HG02571 (cell line): ENCODE measurements around the gene AMFR.
"Not testable (repeated sequence)": the region's sequence is repeated elsewhere in the genome, so short reads cannot be mapped to it uniquely, and the experiment has no call there.

Experiments used
- ATAC-seq: cut with Tn5 transposase; IDR thresholded peaks from one replicate; pipeline ENCODE4 v1.9.1; 2021; ENCODE audit warnings: mild to moderate bottlenecking, moderate library complexity; ENCODE audit not compliant: unreplicated experiment

Gene AMFR

GRCh38 chr16:56396724-56397123 lies 28.6 kb downstream of the AMFR start:
- ATAC-seq, result not testable (repeated sequence)

GRCh38 chr16:56389554-56389953 lies 35.8 kb downstream of the AMFR start:
- ATAC-seq, result no peak

- ATAC-seq, result no peak
Observed at GRCh38 chr16:56388209-56388608, 37.1 kb downstream of the AMFR start.

GRCh38 chr16:56387396-56387795 lies 37.9 kb downstream of the AMFR start:
- no peak for ATAC-seq

GRCh38 chr16:56384074-56384721 lies 41.1 kb downstream of the AMFR start:
- ATAC-seq, result no peak

- ATAC-seq, result no peak
Observed at GRCh38 chr16:56382901-56383355, 42.4 kb downstream of the AMFR start.

- no peak for ATAC-seq
Observed at GRCh38 chr16:56382459-56382858, 42.9 kb downstream of the AMFR start.

GRCh38 chr16:56380778-56381485 lies 44.4 kb downstream of the AMFR start:
- not testable (repeated sequence) for ATAC-seq

GRCh38 chr16:56379044-56379443 lies 46.3 kb downstream of the AMFR start:
- ATAC-seq, result not testable (repeated sequence)

GRCh38 chr16:56375792-56376191 lies 49.6 kb downstream of the AMFR start:
- ATAC-seq, result not testable (repeated sequence)

GRCh38 chr16:56373003-56373402 lies 52.3 kb downstream of the AMFR start:
- ATAC-seq, result no peak

- ATAC-seq, result no peak
Observed at GRCh38 chr16:56372013-56372634, 53.2 kb downstream of the AMFR start.

GRCh38 chr16:56371660-56371937 lies 53.7 kb downstream of the AMFR start:
- ATAC-seq, result no peak

- ATAC-seq, result no peak
Observed at GRCh38 chr16:56370875-56371659, 54.3 kb downstream of the AMFR start.

- no peak for ATAC-seq
Observed at GRCh38 chr16:56370185-56370874, 55.0 kb downstream of the AMFR start.

GRCh38 chr16:56369202-56369601 lies 56.1 kb downstream of the AMFR start:
- ATAC-seq, result no peak

- ATAC-seq, result no peak
Observed at GRCh38 chr16:56368545-56368944, 56.8 kb downstream of the AMFR start.

GRCh38 chr16:56367764-56368163 lies 57.6 kb downstream of the AMFR start:
- no peak for ATAC-seq

- ATAC-seq, result no peak
Observed at GRCh38 chr16:56366945-56367344, 58.4 kb downstream of the AMFR start.

GRCh38 chr16:56365552-56365951 lies 59.8 kb downstream of the AMFR start:
- no peak for ATAC-seq

- ATAC-seq, result no peak
Observed at GRCh38 chr16:56364865-56365264, 60.5 kb downstream of the AMFR start.
